Memory B cell (primary cell): ENCODE measurements around the gene GSTM4.

Experiments used
- ATAC-seq: fragments of 150-1000 bp; cut with Tn5 transposase; 2 replicates; pipeline ENCODE4 v1.10.0; 2021; ENCODE audit warnings: low read depth, mild to moderate bottlenecking, moderate library complexity
- DNase-seq, 2 donors: peaks; one replicate each; pipeline ENCODE4 v3.0.0; 2022; ENCODE audit warnings: low spot score in 2 of 2
- H3K27ac Mint-ChIP-seq: one replicate; pipeline ENCODE4 v1.8.0; 2022; ENCODE audit warnings: mild to moderate bottlenecking, moderate library complexity, mixed read lengths
- H3K27me3 Mint-ChIP-seq: one replicate; pipeline ENCODE4 v1.8.0; 2022; ENCODE audit warnings: mixed read lengths
- H3K36me3 Mint-ChIP-seq: one replicate; pipeline ENCODE4 v1.8.0; 2022; ENCODE audit warnings: mild to moderate bottlenecking, mixed read lengths
- H3K4me1 Mint-ChIP-seq: one replicate; pipeline ENCODE4 v1.8.0; 2022; ENCODE audit warnings: mixed read lengths
- H3K4me3 Mint-ChIP-seq: one replicate; pipeline ENCODE4 v1.8.0; 2022; ENCODE audit warnings: mild to moderate bottlenecking, moderate library complexity, mixed read lengths
- H3K9me3 Mint-ChIP-seq: one replicate; pipeline ENCODE4 v1.8.0; 2022; ENCODE audit warnings: mixed read lengths

Gene GSTM4

DNA sequence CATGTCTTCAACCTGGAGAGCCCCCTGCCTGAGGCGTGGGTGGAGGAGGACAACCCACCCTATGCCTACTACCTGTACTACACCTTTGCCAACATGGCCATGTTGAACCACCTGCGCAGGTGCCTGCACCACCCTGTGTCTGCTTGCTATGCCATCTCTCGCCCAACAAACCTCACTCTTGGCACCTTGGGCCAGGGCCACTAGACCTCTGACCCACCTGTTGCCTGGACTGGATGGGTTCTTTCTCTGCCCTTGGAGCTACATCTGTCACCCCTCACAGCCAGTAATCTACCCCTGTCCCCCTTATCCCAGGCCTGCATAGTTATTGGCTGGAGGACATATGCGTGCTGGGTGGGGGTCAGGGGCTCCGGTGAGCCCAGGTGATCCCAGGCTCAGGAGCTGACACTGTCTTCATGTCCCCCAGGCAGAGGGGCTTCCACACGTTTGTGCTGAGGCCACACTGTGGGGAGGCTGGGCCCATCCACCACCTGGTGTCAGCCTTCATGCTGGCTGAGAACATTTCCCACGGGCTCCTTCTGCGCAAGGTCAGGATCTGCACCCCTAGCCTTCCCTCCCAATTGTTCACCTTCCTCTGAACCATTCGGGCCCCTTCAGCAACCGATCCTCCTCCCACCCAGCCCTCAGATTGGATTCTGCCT lies 26.4 kb upstream of the GSTM4 start:
- Mint-ChIP-seq H3K27ac (no peak overlapping the region), H3K4me3 (no peak overlapping the region), H3K9me3 (no peaks in the 10 kb centered on the region), H3K36me3 (peaks cover 29% of the 10 kb centered on the region), H3K27me3 (no peaks in the 10 kb centered on the region), H3K4me1 (peaks cover 11% of the 10 kb centered on the region)
- ATAC-seq (no peak), DNase-seq (no peak)

DNA sequence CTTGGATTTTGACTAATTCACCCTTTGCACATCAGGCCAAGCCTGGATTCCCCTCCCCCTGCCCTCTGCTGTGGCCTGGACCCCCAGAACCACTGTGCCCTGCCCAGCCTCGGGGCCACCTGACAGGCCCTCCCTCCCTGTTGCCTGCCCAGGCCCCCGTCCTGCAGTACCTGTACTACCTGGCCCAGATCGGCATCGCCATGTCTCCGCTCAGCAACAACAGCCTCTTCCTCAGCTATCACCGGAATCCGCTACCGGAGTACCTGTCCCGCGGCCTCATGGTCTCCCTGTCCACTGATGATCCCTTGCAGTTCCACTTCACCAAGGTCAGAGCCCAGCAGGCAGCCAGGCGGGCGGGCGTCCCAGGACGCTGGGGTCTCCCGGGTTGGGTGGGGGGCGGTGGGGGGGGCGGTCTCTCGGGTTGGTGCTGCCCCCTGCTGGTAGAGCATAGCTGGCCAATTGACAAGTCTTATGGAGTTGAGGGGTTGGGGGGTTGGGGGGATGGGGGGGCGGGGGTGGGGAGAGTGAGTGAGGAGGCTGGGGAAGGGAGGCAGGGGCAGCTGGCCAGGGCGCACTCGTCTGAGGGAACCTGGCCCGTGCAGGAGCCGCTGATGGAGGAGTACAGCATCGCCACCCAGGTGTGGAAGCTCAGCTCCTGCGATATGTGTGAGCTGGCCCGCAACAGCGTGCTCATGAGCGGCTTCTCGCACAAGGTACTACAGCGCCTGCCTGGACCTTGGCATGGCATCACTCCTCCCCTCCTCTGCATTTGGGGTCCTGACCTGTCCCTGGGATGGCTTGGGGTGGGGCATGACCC lies 25.6 kb upstream of the GSTM4 start:
- Mint-ChIP-seq H3K27me3 (no peaks in the 10 kb centered on the region), H3K27ac (no peak overlapping the region), H3K36me3 (peaks cover 29% of the 10 kb centered on the region), H3K4me3 (no peak overlapping the region), H3K4me1 (peaks cover 11% of the 10 kb centered on the region), H3K9me3 (no peaks in the 10 kb centered on the region)
- ATAC-seq, result peak; percentile 35
- DNase-seq, result no peak

- peaks cover 11% of the 10 kb centered on the region for H3K4me1 Mint-ChIP-seq
- H3K4me3 Mint-ChIP-seq, result no peak overlapping the region
- no peaks in the 10 kb centered on the region for H3K27me3 Mint-ChIP-seq
- no peaks in the 10 kb centered on the region for H3K9me3 Mint-ChIP-seq
- H3K36me3 Mint-ChIP-seq, result peaks cover 26% of the 10 kb centered on the region
- no peak for ATAC-seq
- DNase-seq, result no peak
- H3K27ac Mint-ChIP-seq, result no peak overlapping the region
These were observed 24.9 kb upstream of the GSTM4 start for GRCh38 chr1:109630898-109631512.

- H3K36me3 Mint-ChIP-seq, result peaks cover 23% of the 10 kb centered on the region
These were observed 24.1 kb upstream of the GSTM4 start for GRCh38 chr1:109631513-109632505.

DNA sequence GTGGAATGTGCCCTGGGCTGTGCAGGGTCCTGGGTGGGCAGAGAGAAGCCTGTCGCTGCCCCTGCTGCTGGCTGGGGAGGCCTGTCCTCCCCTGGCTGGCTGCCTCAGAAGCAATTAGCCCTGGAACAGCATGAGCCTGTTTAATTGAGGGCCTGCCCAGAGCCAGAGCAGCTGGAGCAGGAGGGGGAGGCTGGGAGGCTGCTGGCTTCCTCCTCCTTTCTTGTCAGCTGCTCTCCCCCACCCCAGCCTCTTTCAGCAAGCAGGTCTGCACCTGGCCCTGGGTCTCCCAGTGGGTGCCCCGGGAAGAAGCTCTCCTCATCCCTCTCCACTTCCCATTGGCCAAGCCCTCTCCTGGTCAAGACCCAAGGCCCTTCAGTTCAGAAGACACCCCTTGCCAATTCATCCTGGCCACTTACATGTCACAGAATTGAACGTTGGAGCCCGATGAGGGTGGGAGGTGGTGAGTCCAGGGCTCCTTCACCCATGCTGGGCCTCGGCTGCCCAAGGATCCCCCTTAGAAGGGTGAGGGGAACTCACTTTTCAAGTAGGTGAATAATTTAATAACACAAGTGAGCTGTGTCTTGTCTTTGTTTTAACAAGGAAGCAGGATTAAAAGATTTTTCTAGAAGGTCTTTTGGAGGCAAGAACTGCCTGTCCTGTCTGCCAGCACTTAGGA lies 23.1 kb upstream of the GSTM4 start:
- no peak overlapping the region for H3K27ac Mint-ChIP-seq
- peaks cover 17% of the 10 kb centered on the region for H3K36me3 Mint-ChIP-seq
- peaks cover 11% of the 10 kb centered on the region for H3K4me1 Mint-ChIP-seq
- H3K27me3 Mint-ChIP-seq, result no peaks in the 10 kb centered on the region
- no peaks in the 10 kb centered on the region for H3K9me3 Mint-ChIP-seq
- no peak overlapping the region for H3K4me3 Mint-ChIP-seq
- ATAC-seq (no peak), DNase-seq (no peak)

More at GRCh38 chr1:109631513-109632505, 24.1 kb upstream of the GSTM4 start:
- Mint-ChIP-seq H3K27ac (no peak overlapping the region), H3K4me1 (peaks cover 11% of the 10 kb centered on the region), H3K27me3 (no peaks in the 10 kb centered on the region), H3K4me3 (no peak overlapping the region), H3K9me3 (no peaks in the 10 kb centered on the region)
- no peak for ATAC-seq
- DNase-seq, result no peak

DNA sequence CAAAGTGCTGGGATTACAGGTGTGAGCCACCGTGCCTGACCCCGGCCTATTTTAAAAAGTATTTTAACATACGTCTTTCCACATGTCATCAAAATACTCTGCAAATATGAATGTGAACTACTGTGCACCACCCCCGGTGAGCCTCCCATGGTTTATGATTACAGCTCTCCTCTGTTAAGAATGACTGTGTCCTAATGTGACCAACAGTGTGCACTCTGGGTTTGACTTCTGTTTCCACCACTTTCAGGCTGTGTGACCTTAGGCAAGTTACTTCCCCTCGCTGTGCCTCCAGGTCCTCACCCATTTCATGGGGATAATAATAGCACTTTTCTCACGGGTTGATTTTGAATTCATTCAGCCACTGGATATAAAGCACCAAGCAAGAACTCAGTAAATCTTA lies 21.6 kb upstream of the GSTM4 start:
- Mint-ChIP-seq H3K36me3 (peaks cover 13% of the 10 kb centered on the region), H3K4me1 (peaks cover 11% of the 10 kb centered on the region), H3K4me3 (no peak overlapping the region), H3K27me3 (no peaks in the 10 kb centered on the region), H3K9me3 (no peaks in the 10 kb centered on the region), H3K27ac (no peak overlapping the region)
- ATAC-seq (no peak), DNase-seq (no peak)

DNA sequence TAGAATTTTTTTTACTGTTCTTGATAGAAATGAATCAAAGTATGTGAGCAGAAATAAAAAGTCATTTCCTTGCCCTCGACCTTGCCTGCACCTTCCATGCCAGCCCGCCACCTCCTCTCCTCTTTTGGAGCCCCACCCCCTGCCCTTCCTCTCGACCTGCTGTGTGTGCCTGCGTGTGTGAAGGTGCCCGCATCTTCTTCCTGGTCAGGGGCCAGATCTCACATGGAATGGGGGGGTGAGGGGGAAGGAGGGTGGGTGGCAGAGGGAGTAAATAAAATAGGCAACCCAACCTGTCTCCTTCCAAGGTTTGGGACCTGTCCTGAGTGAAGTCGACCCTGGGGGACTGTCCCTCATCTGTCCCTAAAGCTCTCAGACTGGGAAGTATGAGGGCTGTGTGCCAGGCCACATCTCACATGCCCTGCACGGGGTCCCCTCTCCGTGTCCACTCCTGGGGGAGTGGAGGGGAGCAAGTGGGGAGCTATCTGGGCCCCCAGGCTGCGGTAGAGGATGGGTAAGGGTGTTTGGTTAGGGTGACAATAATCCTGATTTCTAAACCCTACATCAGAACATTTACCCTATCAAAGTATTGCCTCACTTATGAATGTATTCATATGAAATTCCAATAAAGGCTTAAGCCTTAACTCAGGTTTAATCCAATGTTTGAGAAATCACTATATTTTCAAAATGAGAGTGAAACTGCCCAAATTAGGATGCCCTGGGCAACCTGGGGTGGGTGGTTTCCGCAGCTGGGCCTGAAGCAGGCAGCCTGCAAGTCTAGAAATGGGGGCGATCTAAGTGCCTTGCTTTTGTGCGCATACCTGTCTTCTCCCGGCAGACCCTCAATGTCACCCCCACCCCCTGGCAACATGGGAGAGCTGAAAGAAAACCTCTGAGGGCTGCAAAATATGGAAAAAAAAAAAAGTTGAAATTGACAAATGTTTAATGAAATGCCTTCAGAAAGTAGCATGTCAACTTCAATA lies 20.8 kb upstream of the GSTM4 start:
- no peak for DNase-seq
- H3K27ac Mint-ChIP-seq, result peak overlapping the region; percentile 75
- H3K9me3 Mint-ChIP-seq, result no peaks in the 10 kb centered on the region
- no peak overlapping the region for H3K4me3 Mint-ChIP-seq
- H3K27me3 Mint-ChIP-seq, result peaks cover under 1% of the 10 kb centered on the region
- ATAC-seq, result no peak
- H3K36me3 Mint-ChIP-seq, result peaks cover 6% of the 10 kb centered on the region
- peaks cover 14% of the 10 kb centered on the region for H3K4me1 Mint-ChIP-seq

- DNase-seq (no peak), ATAC-seq (no peak)
- Mint-ChIP-seq H3K27me3 (peaks cover 3% of the 10 kb centered on the region), H3K4me1 (peaks cover 16% of the 10 kb centered on the region), H3K4me3 (no peak overlapping the region), H3K36me3 (peaks cover 4% of the 10 kb centered on the region), H3K9me3 (no peaks in the 10 kb centered on the region), H3K27ac (no peak overlapping the region)
These were observed 20.1 kb upstream of the GSTM4 start for GRCh38 chr1:109635862-109636200.

GRCh38 chr1:109636201-109636952 lies 19.5 kb upstream of the GSTM4 start:
- no peak overlapping the region for H3K27ac Mint-ChIP-seq
- no peak for ATAC-seq
- peaks cover 16% of the 10 kb centered on the region for H3K4me1 Mint-ChIP-seq
- peaks cover 3% of the 10 kb centered on the region for H3K27me3 Mint-ChIP-seq
- peaks cover 2% of the 10 kb centered on the region for H3K36me3 Mint-ChIP-seq
- DNase-seq, result no peak
- no peaks in the 10 kb centered on the region for H3K9me3 Mint-ChIP-seq
- H3K4me3 Mint-ChIP-seq, result no peak overlapping the region

- peaks cover 16% of the 10 kb centered on the region for H3K4me1 Mint-ChIP-seq
- no peak for DNase-seq
- H3K4me3 Mint-ChIP-seq, result no peak overlapping the region
- H3K36me3 Mint-ChIP-seq, result no peaks in the 10 kb centered on the region
- no peaks in the 10 kb centered on the region for H3K9me3 Mint-ChIP-seq
- peaks cover 3% of the 10 kb centered on the region for H3K27me3 Mint-ChIP-seq
- no peak overlapping the region for H3K27ac Mint-ChIP-seq
- ATAC-seq, result no peak
These were observed 18.5 kb upstream of the GSTM4 start for GRCh38 chr1:109637446-109637845.

GRCh38 chr1:109639063-109639840 lies 16.6 kb upstream of the GSTM4 start:
- H3K27ac Mint-ChIP-seq, result no peak overlapping the region
- H3K9me3 Mint-ChIP-seq, result no peaks in the 10 kb centered on the region
- peaks cover 18% of the 10 kb centered on the region for H3K4me1 Mint-ChIP-seq
- no peak overlapping the region for H3K4me3 Mint-ChIP-seq
- ATAC-seq, result no peak
- H3K36me3 Mint-ChIP-seq, result no peaks in the 10 kb centered on the region
- H3K27me3 Mint-ChIP-seq, result peaks cover 3% of the 10 kb centered on the region
- no peak for DNase-seq
